Chondrocyte (in vitro differentiated cells): ENCODE data around the gene GRIK4. TPM values are rescaled to one million over a fixed set of nuclear protein-coding genes. Genes with fewer than 3 reads are reported as not detected.
"Not testable (repeated sequence)": the region's sequence is repeated elsewhere in the genome, so short reads cannot be mapped to it uniquely, and the experiment has no call there.

Experiments used
- DNase-seq: peaks from one replicate; pipeline ENCODE4 v3.0.0; 2021; ENCODE audit warnings: mixed read lengths, low spot score
- H3K27ac Mint-ChIP-seq: one replicate; pipeline ENCODE4 v1.8.0; 2021; ENCODE audit warnings: mild to moderate bottlenecking, moderate library complexity, mixed read lengths; ENCODE audit not compliant: unreplicated experiment
- H3K27me3 Mint-ChIP-seq: 2 replicates; pipeline ENCODE4 v1.8.0; 2021; ENCODE audit warnings: low read depth, mixed read lengths
- H3K36me3 Mint-ChIP-seq: 2 replicates; pipeline ENCODE4 v1.8.0; 2021; ENCODE audit warnings: low read depth, mixed read lengths
- H3K4me1 Mint-ChIP-seq: 2 replicates; pipeline ENCODE4 v1.8.0; 2021; ENCODE audit warnings: low read depth, mild to moderate bottlenecking, mixed read lengths
- H3K4me3 Mint-ChIP-seq: one replicate; pipeline ENCODE4 v1.8.0; 2021; ENCODE audit warnings: mild to moderate bottlenecking, moderate library complexity, mixed read lengths; ENCODE audit not compliant: unreplicated experiment
- H3K9me3 Mint-ChIP-seq: 2 replicates; pipeline ENCODE4 v1.8.0; 2021; ENCODE audit warnings: low read depth, mixed read lengths
- total RNA-seq: library from RNA; stranded (reverse); gene quantifications from 3 replicates; pipeline ENCODE4 v1.2.1, GENCODE V29; 2021
- TF ChIP-seq, protein P1 (sequence below): fragments of 200-600 bp; sonication (generic); IDR thresholded peaks from 2 replicates; pipeline ENCODE4 v1.5.0; 2021; ENCODE audit warnings: antibody characterized with exemption, mild to moderate bottlenecking, moderate library complexity

GRIK4 gene
- total RNA-seq, 1 donor from 2014 or later: 0.37 TPM

DNA sequence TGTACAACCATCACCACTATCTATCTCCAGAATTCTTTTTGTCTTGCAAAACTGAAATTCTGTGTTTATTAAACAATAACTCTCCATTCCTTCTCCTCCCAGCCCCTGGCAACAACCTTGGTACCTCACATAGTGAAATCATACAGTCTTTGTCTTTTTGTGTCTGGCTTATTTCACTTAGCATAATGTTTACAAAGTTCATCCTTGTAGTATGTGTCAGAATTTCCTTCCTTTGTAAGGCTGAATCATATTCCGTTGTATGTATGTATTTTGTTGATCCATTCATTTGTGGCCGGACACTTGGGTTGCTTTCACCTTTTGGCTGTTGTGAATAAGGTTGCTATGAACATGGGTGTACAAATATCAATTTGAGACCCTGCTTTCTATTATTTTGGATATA, 268.7 kb downstream of the GRIK4 start:
- Mint-ChIP-seq H3K4me3 (no peak overlapping the region), H3K27me3 (peaks cover 49% of the 10 kb centered on the region), H3K27ac (no peak overlapping the region), H3K36me3 (no peaks in the 10 kb centered on the region), H3K4me1 (no peaks in the 10 kb centered on the region), H3K9me3 (no peaks in the 10 kb centered on the region)
- DNase-seq: no peak
- TF ChIP-seq, protein P1, sequence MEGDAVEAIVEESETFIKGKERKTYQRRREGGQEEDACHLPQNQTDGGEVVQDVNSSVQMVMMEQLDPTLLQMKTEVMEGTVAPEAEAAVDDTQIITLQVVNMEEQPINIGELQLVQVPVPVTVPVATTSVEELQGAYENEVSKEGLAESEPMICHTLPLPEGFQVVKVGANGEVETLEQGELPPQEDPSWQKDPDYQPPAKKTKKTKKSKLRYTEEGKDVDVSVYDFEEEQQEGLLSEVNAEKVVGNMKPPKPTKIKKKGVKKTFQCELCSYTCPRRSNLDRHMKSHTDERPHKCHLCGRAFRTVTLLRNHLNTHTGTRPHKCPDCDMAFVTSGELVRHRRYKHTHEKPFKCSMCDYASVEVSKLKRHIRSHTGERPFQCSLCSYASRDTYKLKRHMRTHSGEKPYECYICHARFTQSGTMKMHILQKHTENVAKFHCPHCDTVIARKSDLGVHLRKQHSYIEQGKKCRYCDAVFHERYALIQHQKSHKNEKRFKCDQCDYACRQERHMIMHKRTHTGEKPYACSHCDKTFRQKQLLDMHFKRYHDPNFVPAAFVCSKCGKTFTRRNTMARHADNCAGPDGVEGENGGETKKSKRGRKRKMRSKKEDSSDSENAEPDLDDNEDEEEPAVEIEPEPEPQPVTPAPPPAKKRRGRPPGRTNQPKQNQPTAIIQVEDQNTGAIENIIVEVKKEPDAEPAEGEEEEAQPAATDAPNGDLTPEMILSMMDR: no peak

DNA sequence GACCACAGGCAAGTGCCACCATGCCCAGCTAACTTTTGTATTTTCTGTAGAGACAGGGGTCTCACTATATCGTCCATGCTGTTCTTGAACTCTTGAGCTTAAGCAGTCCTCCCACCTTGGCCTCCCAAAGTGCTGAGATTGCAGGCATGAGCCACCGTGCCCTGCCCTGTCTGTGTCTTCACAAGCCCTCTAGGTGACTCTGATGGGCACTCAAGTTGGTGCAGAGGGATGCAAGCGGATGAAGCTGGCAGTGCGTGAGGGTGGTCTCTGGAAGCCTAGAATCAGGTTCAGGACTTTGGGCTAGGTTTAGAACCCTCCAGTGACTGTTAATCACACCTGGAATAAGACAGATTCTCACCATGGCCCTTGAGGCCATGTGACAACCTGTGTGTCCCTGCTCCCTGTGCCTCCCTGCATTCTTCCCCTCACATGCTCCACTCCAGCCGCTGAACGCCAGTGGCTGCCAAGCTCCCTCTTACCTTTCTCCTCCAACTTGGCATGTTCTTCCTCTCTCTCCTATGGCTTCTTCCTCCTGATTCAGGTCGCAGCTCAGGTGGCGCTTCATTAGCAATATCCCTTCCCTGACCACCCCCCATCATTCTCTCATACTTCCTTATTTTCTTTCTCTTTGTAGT, 270.1 kb downstream of the GRIK4 start:
- Mint-ChIP-seq H3K4me1 (no peaks in the 10 kb centered on the region), H3K27me3 (peaks cover 55% of the 10 kb centered on the region)
- DNase-seq: no peak

DNA sequence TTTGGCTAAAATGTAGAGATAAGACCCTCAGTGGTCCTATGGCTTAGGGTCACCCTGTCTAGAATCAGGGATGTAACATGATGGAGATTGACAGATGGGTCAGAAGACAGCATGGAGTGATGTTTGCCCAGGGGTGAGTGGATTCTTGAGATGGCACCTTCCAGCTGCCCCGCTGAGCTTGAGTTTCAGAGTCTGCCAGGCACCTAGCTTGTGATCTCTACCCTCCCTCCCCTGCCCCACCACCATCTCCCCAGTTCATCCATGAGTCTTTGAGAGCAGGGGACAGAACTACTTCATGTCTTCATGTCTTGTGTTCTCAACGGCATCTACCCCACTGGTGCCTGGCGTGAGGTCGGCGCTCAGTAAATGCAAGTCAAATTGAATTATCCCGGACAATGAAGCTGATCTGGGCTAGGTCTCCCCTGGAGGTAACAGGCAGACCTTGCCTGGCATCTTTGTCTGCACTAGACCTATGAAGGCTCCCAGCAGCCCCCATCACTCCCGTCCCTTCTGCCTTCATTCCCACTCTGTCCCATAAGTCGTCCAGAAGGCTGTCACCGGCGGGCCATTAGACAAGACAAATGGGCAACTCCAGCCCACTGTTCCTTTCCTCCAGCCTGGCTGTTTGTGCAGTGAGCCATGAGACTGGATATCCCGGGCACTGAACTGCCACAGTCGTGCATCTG, 273.2 kb downstream of the GRIK4 start:
- TF ChIP-seq, protein P1: no peak
- H3K9me3 Mint-ChIP-seq: no peaks in the 10 kb centered on the region
- H3K36me3 Mint-ChIP-seq: no peaks in the 10 kb centered on the region
- no peak overlapping the region for H3K4me3 Mint-ChIP-seq
- no peak overlapping the region for H3K27ac Mint-ChIP-seq
- peaks cover 43% of the 10 kb centered on the region for H3K27me3 Mint-ChIP-seq
- DNase-seq: no peak
- no peaks in the 10 kb centered on the region for H3K4me1 Mint-ChIP-seq

More for the DNA sequence above, 270.1 kb downstream of the GRIK4 start:
- Mint-ChIP-seq H3K27ac (no peak overlapping the region), H3K36me3 (no peaks in the 10 kb centered on the region), H3K4me3 (no peak overlapping the region), H3K9me3 (no peaks in the 10 kb centered on the region)
- TF ChIP-seq, protein P1: no peak

DNA sequence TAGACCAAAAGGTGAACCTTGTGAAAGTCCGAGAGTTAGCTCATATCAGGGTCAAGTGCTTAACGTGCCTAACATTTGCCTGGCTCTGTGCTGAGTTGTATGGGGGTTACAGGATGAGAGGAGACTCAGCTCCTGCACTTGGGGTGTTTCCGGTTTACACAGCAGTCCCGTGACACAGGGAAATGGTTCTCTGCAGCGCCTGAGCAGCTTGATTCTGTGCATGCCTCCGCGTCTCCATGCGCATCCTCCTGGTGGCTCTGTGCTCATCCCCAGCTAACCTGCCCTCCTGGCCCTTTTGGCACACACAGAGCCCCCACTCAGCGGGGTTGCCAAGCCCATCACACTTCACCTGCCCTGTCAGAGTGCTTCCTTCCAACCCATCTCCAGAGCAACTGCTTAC, 274.0 kb downstream of the GRIK4 start:
- no peaks in the 10 kb centered on the region for H3K36me3 Mint-ChIP-seq
- TF ChIP-seq, protein P1: no peak
- no peaks in the 10 kb centered on the region for H3K4me1 Mint-ChIP-seq
- H3K27ac Mint-ChIP-seq: no peak overlapping the region
- no peaks in the 10 kb centered on the region for H3K9me3 Mint-ChIP-seq
- no peak overlapping the region for H3K4me3 Mint-ChIP-seq
- H3K27me3 Mint-ChIP-seq: peaks cover 39% of the 10 kb centered on the region
- DNase-seq: no peak

DNA sequence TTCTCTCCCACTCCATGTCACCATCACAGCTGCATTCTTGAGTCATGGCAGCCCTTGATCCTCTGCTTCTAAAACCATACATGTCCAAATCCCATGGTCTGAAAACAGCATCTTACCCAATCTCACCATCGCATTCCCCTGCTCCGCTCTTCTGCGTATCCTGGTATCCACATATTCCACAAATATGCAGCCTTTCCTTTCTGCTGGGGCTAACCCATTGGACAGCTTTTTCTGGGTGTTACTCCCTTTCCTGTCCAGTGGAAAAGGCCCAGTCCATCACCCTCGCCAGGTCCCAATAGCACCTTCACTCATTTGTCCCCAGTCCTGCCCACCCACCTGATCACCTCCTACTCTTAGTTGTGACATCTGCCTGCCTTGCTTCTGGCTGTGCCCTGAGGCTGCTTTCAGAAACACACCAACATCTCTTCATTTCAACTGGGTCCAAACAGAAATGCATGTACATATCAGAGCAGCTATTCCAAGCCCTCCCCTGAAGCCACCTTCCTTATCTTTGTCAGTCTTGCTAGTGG, 274.7 kb downstream of the GRIK4 start:
- peaks cover 39% of the 10 kb centered on the region for H3K27me3 Mint-ChIP-seq
- TF ChIP-seq, protein P1: no peak
- no peak for DNase-seq
- no peaks in the 10 kb centered on the region for H3K4me1 Mint-ChIP-seq
- no peak overlapping the region for H3K27ac Mint-ChIP-seq
- H3K9me3 Mint-ChIP-seq: no peaks in the 10 kb centered on the region
- H3K36me3 Mint-ChIP-seq: no peaks in the 10 kb centered on the region
- H3K4me3 Mint-ChIP-seq: no peak overlapping the region

DNA sequence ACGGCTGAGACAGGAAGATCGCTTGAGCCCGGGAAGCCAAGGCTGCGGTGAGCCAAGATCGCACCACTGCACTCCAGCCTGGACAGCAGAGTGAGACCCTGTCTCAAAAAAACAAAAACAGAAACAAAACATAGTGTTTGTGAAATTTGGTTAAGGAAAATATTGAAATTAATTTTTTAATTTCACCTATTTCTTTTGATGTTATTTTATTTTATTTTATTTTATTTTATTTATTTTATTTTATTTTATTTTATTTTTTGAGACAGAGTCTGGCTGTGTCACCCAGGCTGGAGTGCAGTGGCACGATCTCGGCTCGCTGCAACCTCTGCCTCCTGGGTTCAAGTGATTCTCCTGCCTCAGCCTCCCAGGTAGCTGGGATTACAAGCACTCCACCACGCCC, 275.7 kb downstream of the GRIK4 start:
- peaks cover 36% of the 10 kb centered on the region for H3K27me3 Mint-ChIP-seq
- not testable (repeated sequence) for H3K27ac Mint-ChIP-seq, H3K36me3 Mint-ChIP-seq, H3K4me1 Mint-ChIP-seq, H3K9me3 Mint-ChIP-seq, H3K4me3 Mint-ChIP-seq, DNase-seq
